Umbilical cord (tissue), 2 donors: ENCODE data around the gene CTDSPL. TPM values are rescaled to one million over a fixed set of nuclear protein-coding genes. Genes with fewer than 3 reads are reported as not detected.

Source experiments
- DNase-seq: peaks from one replicate; pipeline ENCODE4 v3.0.0-alpha.2; 2015; ENCODE audit warnings: low spot score
- total RNA-seq: library from RNA; depleted of rRNA; stranded (reverse); fragments of >200 nt; gene quantifications from one replicate; pipeline ENCODE4 v1.2.3, GENCODE V29; 2014; ENCODE audit warnings: low replicate concordance; ENCODE audit not compliant: insufficient read depth

CTDSPL gene
- total RNA-seq, 1 donor from 2014 or later, result 33.9 TPM

DNA sequence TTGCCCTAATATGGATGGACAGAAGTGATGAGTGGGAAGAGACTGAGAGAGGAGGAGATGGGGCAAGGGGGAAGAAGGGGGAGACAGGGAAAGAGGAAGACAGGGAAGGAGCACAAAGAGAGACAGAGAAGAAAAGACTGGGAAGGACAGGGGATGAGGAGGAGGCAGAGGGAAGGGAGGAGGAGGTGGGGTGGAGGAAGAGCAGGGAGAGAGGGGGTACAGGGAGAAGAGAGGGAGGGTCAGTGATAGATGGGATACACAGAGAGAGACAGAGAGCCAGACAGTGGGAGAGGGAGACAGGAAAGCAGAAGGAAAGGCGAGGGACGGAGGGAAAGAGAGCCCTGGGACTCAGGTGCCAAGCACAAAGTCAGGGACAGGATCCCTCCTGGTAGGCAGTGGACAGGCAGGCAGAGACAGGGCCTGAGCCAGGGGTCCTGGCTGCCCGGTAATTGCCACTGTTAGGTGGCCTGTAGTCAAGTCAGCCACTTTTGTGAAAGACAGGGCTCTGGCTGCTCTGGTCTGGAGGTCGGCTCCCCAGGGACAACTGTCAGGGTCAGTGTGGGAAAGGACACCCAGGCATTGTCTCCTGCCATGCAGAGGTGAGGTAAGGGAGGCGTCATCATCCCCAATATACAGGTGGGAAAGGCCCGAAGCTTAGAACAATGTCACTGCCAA lies 138.7 kb downstream of the CTDSPL start:
- no peak for DNase-seq

GRCh38 chr3:38000965-38001455 lies 139.3 kb downstream of the CTDSPL start:
- DNase-seq, result no peak

DNA sequence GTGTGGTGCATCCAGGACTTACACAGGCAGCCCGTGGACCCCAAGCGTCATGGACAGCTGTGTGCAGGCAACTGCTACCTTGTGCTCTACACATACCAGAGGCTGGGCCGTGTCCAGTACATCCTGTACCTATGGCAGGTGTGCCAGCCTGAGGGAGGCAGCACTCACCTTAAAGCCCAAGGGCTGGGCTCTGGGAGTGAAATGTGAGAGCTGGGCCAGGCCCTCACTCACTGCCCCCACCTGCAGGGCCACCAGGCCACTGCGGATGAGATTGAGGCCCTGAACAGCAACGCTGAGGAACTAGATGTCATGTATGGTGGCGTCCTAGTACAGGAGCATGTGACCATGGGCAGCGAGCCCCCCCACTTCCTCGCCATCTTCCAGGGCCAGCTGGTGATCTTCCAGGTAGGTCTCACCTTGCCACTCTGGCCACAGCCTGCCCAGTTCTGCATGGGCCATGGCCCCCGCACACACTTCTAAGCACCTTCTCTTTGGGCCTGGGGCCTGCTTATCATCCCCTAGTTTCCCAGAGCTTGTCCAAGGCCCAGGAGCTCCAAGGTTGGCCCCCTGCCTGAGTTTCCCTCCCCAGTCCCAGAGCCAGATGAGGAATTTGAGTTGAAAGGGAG lies 139.9 kb downstream of the CTDSPL start:
- no peak for DNase-seq

DNA sequence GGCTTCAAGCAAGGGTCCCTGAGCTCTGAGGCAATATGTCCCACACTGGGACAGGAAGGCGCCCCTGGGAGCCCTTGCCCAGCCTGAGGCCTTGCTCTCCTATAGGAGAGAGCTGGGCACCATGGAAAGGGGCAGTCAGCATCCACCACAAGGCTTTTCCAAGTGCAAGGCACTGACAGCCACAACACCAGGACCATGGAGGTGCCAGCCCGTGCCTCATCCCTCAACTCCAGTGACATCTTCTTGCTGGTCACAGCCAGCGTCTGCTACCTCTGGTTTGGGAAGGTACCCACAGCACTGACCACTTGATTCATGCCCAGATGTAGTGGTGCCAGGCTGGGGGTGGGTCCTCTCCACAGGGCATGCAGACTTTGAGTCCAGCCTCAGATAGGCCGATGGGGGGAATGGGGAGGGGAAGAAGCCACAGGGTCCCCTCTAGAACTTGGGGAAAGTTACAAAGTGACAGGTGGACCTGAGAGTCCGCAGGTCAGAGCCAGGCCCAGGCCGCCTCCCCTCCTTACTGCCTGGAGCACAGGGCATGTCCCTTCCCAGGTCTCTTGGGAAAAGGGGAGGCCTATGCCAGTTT lies 140.7 kb downstream of the CTDSPL start:
- DNase-seq, result no peak

GRCh38 chr3:38002940-38003339 lies 141.3 kb downstream of the CTDSPL start:
- no peak for DNase-seq

DNA sequence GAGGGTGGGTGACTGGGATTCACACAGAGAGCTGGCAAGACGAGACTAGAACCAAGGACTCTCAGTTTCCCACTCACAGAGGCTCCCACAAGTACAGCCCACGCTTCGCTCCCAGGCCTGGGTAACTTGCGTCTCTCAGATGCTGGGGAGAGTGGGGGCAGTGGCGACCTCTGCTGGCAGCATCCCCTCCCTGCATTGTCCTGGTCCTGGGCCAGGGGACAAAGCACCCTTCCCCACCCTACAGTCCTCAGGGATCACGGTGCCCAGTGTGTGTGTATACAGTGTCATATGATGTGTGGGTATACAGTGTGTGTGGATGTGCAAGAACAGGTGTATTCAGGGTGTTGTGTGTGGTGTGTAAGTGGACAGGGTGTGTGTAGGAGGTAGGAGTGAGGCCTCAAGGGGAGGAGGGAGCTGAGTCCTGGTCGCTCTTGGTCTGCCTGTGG lies 141.7 kb downstream of the CTDSPL start:
- no peak for DNase-seq

GRCh38 chr3:38003817-38004414 lies 142.2 kb downstream of the CTDSPL start:
- DNase-seq, result no peak

GRCh38 chr3:38004415-38005075 lies 142.9 kb downstream of the CTDSPL start:
- peak; percentile 57 for DNase-seq

GRCh38 chr3:38005076-38006020 lies 143.7 kb downstream of the CTDSPL start:
- DNase-seq, result no peak

DNA sequence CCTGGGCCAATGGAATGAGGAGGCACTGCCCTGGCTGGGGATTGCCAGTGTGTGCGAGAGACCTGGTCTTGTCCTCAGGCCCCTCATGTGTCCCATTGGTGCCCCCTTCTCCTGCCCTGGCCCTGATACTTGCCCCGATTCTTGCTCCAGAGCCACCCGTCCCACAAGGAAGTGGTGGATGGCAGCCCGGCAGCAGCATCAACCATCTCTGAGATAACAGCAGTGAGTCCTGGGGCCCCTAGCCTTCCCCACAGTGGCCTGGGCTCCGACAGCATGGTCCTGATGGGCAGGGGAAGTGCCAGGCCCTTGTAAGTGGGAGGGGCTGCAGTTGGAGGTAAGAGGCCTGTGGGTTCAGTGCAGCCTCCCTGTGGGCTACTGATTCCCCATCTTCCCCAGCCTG lies 144.4 kb downstream of the CTDSPL start:
- no peak for DNase-seq

DNA sequence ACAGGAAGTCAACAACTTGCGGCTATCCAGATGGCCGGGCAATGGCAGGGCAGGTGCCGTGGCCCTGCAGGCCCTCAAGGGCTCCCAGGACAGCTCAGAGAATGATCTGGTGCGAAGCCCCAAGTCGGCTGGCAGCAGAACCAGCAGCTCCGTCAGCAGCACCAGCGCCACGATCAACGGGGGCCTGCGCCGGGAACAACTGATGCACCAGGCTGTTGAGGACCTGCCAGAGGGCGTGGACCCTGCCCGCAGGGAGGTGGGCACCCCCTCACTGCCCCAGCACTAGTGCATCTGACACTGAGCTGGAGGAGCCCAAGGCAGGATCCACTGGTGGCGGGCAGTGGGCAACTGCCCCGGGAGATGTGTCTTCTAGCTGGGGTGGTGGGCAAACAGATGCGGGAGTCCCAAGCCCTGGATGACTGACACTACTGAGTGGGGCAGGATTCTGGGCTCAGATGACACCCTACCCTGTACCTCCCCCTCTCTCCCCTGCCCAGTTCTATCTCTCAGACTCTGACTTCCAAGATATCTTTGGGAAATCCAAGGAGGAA lies 144.8 kb downstream of the CTDSPL start:
- DNase-seq, result no peak

- no peak for DNase-seq
These were observed 146.0 kb downstream of the CTDSPL start for GRCh38 chr3:38007754-38008090.

- no peak for DNase-seq
These were observed 146.6 kb downstream of the CTDSPL start for GRCh38 chr3:38008191-38008701.

GRCh38 chr3:38008971-38009580 lies 147.4 kb downstream of the CTDSPL start:
- DNase-seq, result no peak

- no peak for DNase-seq
These were observed 148.3 kb downstream of the CTDSPL start for GRCh38 chr3:38009807-38010591.

DNA sequence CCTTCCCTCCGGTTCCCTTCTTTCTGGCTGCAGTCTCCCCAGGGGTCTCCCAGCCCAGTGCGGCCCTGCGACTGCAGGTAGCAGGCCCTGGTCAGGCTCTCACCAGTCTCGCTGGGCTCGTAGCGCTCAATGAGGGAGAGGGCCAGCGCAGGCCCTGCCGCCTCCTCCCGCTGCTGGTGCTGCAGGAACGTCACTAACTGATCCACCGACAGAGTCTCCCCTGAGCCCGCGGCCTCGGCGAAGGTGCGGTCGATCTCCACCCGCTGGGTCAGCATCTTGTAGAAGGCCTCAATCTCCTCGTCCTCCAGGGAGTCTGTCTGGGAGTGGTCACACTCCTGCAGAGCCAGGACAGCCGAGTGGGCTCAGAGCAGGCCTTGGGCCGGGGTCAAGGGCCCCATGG lies 149.4 kb downstream of the CTDSPL start:
- no peak for DNase-seq

DNA sequence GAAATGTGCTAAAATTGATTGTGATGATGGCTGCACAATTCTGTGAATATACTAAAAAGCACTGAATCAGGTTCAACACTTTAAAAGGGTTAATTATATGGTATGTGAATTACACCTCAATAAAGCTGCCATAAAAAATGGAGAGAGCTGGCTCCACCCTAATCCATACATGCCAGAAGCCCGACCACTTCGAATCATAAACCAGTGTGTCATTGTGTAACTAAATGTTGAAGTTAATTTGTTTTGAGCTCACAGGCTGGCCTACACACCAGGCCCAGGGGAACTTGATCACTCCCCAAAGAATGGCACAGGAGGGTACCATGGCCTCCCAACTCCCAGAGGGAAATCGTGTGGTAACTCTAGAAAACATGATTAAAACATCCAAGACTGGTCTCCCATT lies 153.8 kb downstream of the CTDSPL start:
- DNase-seq, result no peak

GRCh38 chr3:38015984-38016383 lies 154.3 kb downstream of the CTDSPL start:
- DNase-seq, result no peak

GRCh38 chr3:38016410-38016809 lies 154.7 kb downstream of the CTDSPL start:
- DNase-seq, result no peak
